HG03520 (cell line): ENCODE measurements around the gene CEP162.
"Not testable (repeated sequence)": the region's sequence is repeated elsewhere in the genome, so short reads cannot be mapped to it uniquely, and the experiment has no call there.

Experiments used
- ATAC-seq: cut with Tn5 transposase; IDR thresholded peaks from one replicate; pipeline ENCODE4 v1.9.1; 2021; ENCODE audit warnings: mild to moderate bottlenecking, moderate library complexity; ENCODE audit not compliant: unreplicated experiment

The CEP162 gene

GRCh38 chr6:84164328-84164727 lies 63.1 kb downstream of the CEP162 start:
- ATAC-seq = not testable (repeated sequence)

- no peak for ATAC-seq
Measured at GRCh38 chr6:84161190-84161589, 66.3 kb downstream of the CEP162 start.

GRCh38 chr6:84156306-84156705 lies 71.1 kb downstream of the CEP162 start:
- ATAC-seq = no peak

- ATAC-seq = no peak
Measured at GRCh38 chr6:84151669-84152068, 75.8 kb downstream of the CEP162 start.

- peak; percentile 71 for ATAC-seq
Measured at GRCh38 chr6:84150705-84151104, 76.7 kb downstream of the CEP162 start.

GRCh38 chr6:84141521-84141920 lies 85.9 kb downstream of the CEP162 start:
- ATAC-seq = no peak

- ATAC-seq = no peak
Measured at GRCh38 chr6:84139311-84139710, 88.1 kb downstream of the CEP162 start.

GRCh38 chr6:84137989-84138575 lies 89.4 kb downstream of the CEP162 start:
- ATAC-seq = no peak

GRCh38 chr6:84137051-84137375 lies 90.4 kb downstream of the CEP162 start:
- no peak for ATAC-seq

- no peak for ATAC-seq
Measured at GRCh38 chr6:84136364-84137050, 90.9 kb downstream of the CEP162 start.

GRCh38 chr6:84135291-84135690 lies 92.2 kb downstream of the CEP162 start:
- ATAC-seq = no peak

GRCh38 chr6:84133385-84133784 lies 94.1 kb downstream of the CEP162 start:
- not testable (repeated sequence) for ATAC-seq

- not testable (repeated sequence) for ATAC-seq
Measured at GRCh38 chr6:84129588-84129987, 97.9 kb downstream of the CEP162 start.

GRCh38 chr6:84123186-84123585 lies 104.3 kb downstream of the CEP162 start:
- ATAC-seq = no peak

- no peak for ATAC-seq
Measured at GRCh38 chr6:84119277-84119676, 108.2 kb downstream of the CEP162 start.

GRCh38 chr6:84118191-84118590 lies 109.3 kb downstream of the CEP162 start:
- no peak for ATAC-seq

GRCh38 chr6:84114933-84115594 lies 112.4 kb downstream of the CEP162 start:
- ATAC-seq = not testable (repeated sequence)

GRCh38 chr6:84111351-84111750 lies 116.1 kb downstream of the CEP162 start:
- ATAC-seq = not testable (repeated sequence)

- no peak for ATAC-seq
Measured at GRCh38 chr6:84107495-84107894, 119.9 kb downstream of the CEP162 start.

GRCh38 chr6:84105215-84105924 lies 122.1 kb downstream of the CEP162 start:
- ATAC-seq = not testable (repeated sequence)

GRCh38 chr6:84103029-84103428 lies 124.4 kb downstream of the CEP162 start:
- ATAC-seq = no peak

- no peak for ATAC-seq
Measured at GRCh38 chr6:84095156-84095555, 132.3 kb downstream of the CEP162 start.
